Kidney epithelial cell (primary cell): ENCODE data around the gene CLNK. TPM values are rescaled to one million over a fixed set of nuclear protein-coding genes. Genes with fewer than 3 reads are reported as not detected.

Experiments used
- DNase-seq: peaks from one replicate; pipeline ENCODE4 v3.0.0-alpha.2; 2010; ENCODE audit warnings: low read depth
- H3K27me3 ChIP-seq: 2 replicates; pipeline ENCODE4 v1.6.0; 2011; ENCODE audit warnings: low read length; ENCODE audit not compliant: control insufficient read depth, insufficient read depth
- H3K36me3 ChIP-seq: 2 replicates; pipeline ENCODE4 v1.5.1; 2011; ENCODE audit warnings: low read length; ENCODE audit not compliant: control insufficient read depth, insufficient read depth
- H3K4me3 ChIP-seq: 2 replicates; pipeline ENCODE4 v1.5.1; 2011; ENCODE audit warnings: low read depth, mild to moderate bottlenecking, control low read depth, low read length
- total RNA-seq: library from RNA; depleted of rRNA; stranded (reverse); fragments of >200 nt; gene quantifications from 2 replicates; pipeline ENCODE4 v1.2.3, GENCODE V29; 2015
- TF ChIP-seq, protein P1 (sequence below): IDR thresholded peaks from 2 replicates; pipeline ENCODE4 v1.5.1; 2011; ENCODE audit warnings: mild to moderate bottlenecking, moderate library complexity, low read length, control low read depth, inconsistent platforms; ENCODE audit not compliant: insufficient read depth, poor library complexity, severe bottlenecking

The CLNK gene
- total RNA-seq, 1 donor from 2014 or later: not detected

- no peaks in the 10 kb centered on the region for H3K27me3 ChIP-seq
- DNase-seq: no peak
- H3K4me3 ChIP-seq: no peak overlapping the region
- TF ChIP-seq, protein P1, sequence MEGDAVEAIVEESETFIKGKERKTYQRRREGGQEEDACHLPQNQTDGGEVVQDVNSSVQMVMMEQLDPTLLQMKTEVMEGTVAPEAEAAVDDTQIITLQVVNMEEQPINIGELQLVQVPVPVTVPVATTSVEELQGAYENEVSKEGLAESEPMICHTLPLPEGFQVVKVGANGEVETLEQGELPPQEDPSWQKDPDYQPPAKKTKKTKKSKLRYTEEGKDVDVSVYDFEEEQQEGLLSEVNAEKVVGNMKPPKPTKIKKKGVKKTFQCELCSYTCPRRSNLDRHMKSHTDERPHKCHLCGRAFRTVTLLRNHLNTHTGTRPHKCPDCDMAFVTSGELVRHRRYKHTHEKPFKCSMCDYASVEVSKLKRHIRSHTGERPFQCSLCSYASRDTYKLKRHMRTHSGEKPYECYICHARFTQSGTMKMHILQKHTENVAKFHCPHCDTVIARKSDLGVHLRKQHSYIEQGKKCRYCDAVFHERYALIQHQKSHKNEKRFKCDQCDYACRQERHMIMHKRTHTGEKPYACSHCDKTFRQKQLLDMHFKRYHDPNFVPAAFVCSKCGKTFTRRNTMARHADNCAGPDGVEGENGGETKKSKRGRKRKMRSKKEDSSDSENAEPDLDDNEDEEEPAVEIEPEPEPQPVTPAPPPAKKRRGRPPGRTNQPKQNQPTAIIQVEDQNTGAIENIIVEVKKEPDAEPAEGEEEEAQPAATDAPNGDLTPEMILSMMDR: no peak
- no peaks in the 10 kb centered on the region for H3K36me3 ChIP-seq
These were observed 131.8 kb downstream of the CLNK start for GRCh38 chr4:10552591-10553280.

- Histone ChIP-seq H3K36me3 (no peaks in the 10 kb centered on the region), H3K4me3 (no peak overlapping the region), H3K27me3 (no peaks in the 10 kb centered on the region)
- no peak for DNase-seq
- TF ChIP-seq, protein P1: no peak
These were observed 148.7 kb downstream of the CLNK start for GRCh38 chr4:10535912-10536311.

- TF ChIP-seq, protein P1: no peak
- DNase-seq: no peak
- Histone ChIP-seq H3K27me3 (no peaks in the 10 kb centered on the region), H3K4me3 (no peak overlapping the region), H3K36me3 (no peaks in the 10 kb centered on the region)
These were observed 149.7 kb downstream of the CLNK start for GRCh38 chr4:10534820-10535219.

DNA sequence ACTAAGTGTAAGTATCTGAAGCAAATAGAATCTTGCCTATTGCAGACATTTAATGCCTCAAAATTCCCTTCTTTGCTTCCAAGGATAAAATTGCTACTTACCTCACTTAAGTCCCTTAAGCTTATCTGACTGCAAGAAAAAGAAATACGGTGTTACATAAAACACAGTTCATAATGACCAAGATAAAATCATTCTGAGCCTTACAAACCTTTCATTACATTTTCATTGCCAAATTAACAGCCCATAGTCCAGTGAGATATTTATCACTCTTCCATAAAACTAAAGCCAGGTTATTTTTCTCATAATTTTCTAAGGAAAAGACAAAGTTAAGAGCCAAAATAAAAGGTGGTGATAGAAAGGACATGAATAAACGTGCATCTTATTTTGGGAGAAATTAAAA lies 152.4 kb downstream of the CLNK start:
- no peaks in the 10 kb centered on the region for H3K36me3 ChIP-seq
- H3K27me3 ChIP-seq: no peaks in the 10 kb centered on the region
- TF ChIP-seq, protein P1: no peak
- H3K4me3 ChIP-seq: no peak overlapping the region
- no peak for DNase-seq

DNA sequence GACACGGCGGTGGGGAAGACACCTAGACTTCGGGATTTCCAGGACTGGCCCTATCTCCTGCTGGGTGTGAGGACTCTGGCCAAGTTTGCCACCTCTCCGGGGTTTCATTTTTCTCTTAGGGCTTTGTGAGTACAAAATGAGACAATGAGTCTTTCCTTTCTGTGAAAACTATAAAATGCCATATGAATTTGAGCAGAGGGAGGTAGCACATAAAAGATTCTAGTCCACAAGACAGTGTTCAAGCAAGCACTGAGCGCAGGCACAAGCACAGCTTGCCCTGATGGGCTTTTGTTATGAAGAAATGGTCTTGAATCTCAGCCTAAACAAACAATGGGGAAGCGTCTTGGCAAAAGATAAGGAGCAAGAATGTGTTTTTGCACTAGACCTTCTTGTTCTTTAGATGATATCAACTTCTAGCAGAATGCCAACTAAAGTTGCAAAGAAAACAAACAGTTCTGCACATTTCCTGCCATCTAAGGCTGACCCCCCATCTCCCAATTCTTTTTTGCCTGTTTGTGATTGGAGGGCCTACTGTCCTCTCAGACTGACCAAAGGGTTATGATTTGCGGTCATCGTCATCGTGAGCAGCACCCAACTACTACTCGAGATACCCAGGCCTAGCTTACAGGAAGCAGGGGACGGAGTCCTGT lies 154.3 kb downstream of the CLNK start:
- TF ChIP-seq, protein P1: no peak
- no peaks in the 10 kb centered on the region for H3K27me3 ChIP-seq
- no peak overlapping the region for H3K4me3 ChIP-seq
- no peaks in the 10 kb centered on the region for H3K36me3 ChIP-seq
- DNase-seq: no peak
